MCF 10A (cell line): ENCODE data around the gene GPR37L1. TPM values are rescaled to one million over a fixed set of nuclear protein-coding genes. Genes with fewer than 3 reads are reported as not detected.

Source experiments
- BruUV-seq: library from RNA; stranded (reverse); fragments of 400-500 nt; replicated peaks from 2 replicates; lab custom pipeline; 2021; lab: Mats Ljungman, UMichigan
- CTCF ChIA-PET: fragments of 300-600 bp; sonication (Branson Sonifier 250); formaldehyde crosslinking; extraction: SDS; loops from one replicate; lab custom pipeline; 2021; ENCODE audit warnings: antibody characterized with exemption, inconsistent platforms; lab: Yijun Ruan, JAX
- POLR2A ChIA-PET: fragments of 300-600, 350-650 bp; sonication (Branson Sonifier 250); formaldehyde crosslinking; extraction: SDS; loops from one replicate; lab custom pipeline; 2020; ENCODE audit warnings: antibody characterized with exemption, inconsistent platforms; lab: Yijun Ruan, JAX
- DNase-seq: peaks from one replicate; pipeline ENCODE4 v3.0.0-alpha.2; 2018; ENCODE audit not compliant: unreplicated experiment
- H3K27ac Mint-ChIP-seq: one replicate; pipeline ENCODE4 v1.8.0; 2022; ENCODE audit warnings: mild to moderate bottlenecking, low read depth, mixed read lengths; ENCODE audit not compliant: unreplicated experiment
- H3K27me3 Mint-ChIP-seq: one replicate; pipeline ENCODE4 v1.8.0; 2022; ENCODE audit warnings: mixed read lengths; ENCODE audit not compliant: insufficient read depth, unreplicated experiment
- H3K36me3 Mint-ChIP-seq: one replicate; pipeline ENCODE4 v1.8.0; 2022; ENCODE audit warnings: mild to moderate bottlenecking, moderate library complexity, mixed read lengths; ENCODE audit not compliant: insufficient read depth, unreplicated experiment
- H3K4me1 Mint-ChIP-seq: one replicate; pipeline ENCODE4 v1.8.0; 2022; ENCODE audit warnings: mixed read lengths; ENCODE audit not compliant: insufficient read depth, unreplicated experiment
- H3K4me3 Mint-ChIP-seq: one replicate; pipeline ENCODE4 v1.8.0; 2022; ENCODE audit warnings: mild to moderate bottlenecking, moderate library complexity, mixed read lengths; ENCODE audit not compliant: unreplicated experiment
- H3K9me3 Mint-ChIP-seq: one replicate; pipeline ENCODE4 v1.8.0; 2022; ENCODE audit warnings: mixed read lengths; ENCODE audit not compliant: unreplicated experiment
- CTCF ChIP-seq: fragments of 200-600 bp; IDR thresholded peaks from one replicate; pipeline ENCODE4 v1.8.0; 2022; ENCODE audit warnings: antibody characterized with exemption, mild to moderate bottlenecking; ENCODE audit not compliant: unreplicated experiment
- intact Hi-C: fragments of 100-400 bp; cut with micrococcal nuclease; formaldehyde crosslinking; loops from 2 replicates; pipeline ENCODE4 v1.14.1; 2022
- total RNA-seq: library from RNA; stranded (reverse); gene quantifications from 2 replicates; pipeline ENCODE4 v1.2.3, GENCODE V29; 2022

GPR37L1 gene
- total RNA-seq, 1 experiment from 2014 or later = not detected

DNA sequence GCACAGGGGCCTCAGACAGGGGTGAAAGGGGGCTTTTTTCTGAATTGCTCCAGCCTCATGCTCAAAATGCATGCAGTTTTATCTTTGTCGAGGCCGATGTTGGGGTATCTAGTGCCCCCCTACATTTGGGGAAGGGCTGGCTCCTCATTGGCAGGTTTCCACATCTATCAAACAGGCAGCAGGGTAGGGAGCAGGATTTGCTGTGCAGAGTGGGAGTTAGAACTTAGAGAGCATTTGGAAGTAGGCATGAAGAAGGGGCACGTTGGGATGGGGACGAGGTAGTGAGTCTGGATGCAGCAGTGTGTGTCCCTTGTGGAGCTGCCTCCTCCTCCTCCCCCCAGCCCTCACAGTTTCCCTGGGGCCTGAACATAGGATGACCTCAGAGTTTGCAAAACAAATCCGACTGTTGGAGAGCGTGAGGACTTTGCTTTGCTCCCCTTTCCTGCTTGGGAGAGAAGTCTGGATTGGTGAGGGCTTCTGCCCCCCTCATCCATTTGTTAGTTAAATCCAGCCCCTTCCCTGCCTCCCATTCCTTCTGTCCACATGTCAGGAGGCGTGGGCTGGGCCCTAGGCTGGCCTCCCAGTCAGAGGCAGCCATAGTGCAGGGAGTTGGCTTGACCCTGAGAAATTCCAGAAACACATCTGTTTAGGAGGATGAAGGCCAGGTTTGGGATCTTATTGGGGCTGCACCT lies 36.9 kb upstream of the GPR37L1 start:
- CTCF ChIA-PET = interaction anchor here (0.5 to 1.6 kb wide), 7 partner anchors 13 to 182 kb away, joined by 3 to 7 read pairs (median 5); partner anchors contain the start of gene ELF3
- peaks cover 4% of the 10 kb centered on the region for H3K27me3 Mint-ChIP-seq
- no peaks in the 10 kb centered on the region for H3K9me3 Mint-ChIP-seq
- TF ChIP-seq CTCF = no peak
- intact Hi-C loops = no loop called here
- DNase-seq = no peak
- H3K4me3 Mint-ChIP-seq = no peak overlapping the region
- H3K4me1 Mint-ChIP-seq = peaks cover 14% of the 10 kb centered on the region
- no peak overlapping the region for H3K27ac Mint-ChIP-seq
- no peaks in the 10 kb centered on the region for H3K36me3 Mint-ChIP-seq
- no TSS peak for BruUV-seq
- POLR2A ChIA-PET = interaction anchor here (0.7 to 1.2 kb wide), 2 partner anchors 11 to 27 kb away, joined by 3 read pairs; no protein-coding TSS in a partner anchor

- no TSS peak for BruUV-seq
- Mint-ChIP-seq H3K4me3 (no peak overlapping the region), H3K27ac (no peak overlapping the region), H3K27me3 (peaks cover 13% of the 10 kb centered on the region), H3K9me3 (no peaks in the 10 kb centered on the region), H3K36me3 (no peaks in the 10 kb centered on the region), H3K4me1 (peaks cover 18% of the 10 kb centered on the region)
- no peak for TF ChIP-seq CTCF
- ChIA-PET POLR2A (interaction anchor here (0.6 to 1.6 kb wide), 4 partner anchors 12 to 62 kb away, joined by 3 to 5 read pairs (median 4); no protein-coding TSS in a partner anchor), CTCF (interaction anchor here (0.7 to 1.6 kb wide), 8 partner anchors 17 to 86 kb away, joined by 3 to 7 read pairs (median 5); partner anchors contain the start of gene ELF3)
- intact Hi-C loops = no loop called here
- DNase-seq = peak; percentile 73
Measured at GRCh38 chr1:202086579-202087350, 36.0 kb upstream of the GPR37L1 start.

DNA sequence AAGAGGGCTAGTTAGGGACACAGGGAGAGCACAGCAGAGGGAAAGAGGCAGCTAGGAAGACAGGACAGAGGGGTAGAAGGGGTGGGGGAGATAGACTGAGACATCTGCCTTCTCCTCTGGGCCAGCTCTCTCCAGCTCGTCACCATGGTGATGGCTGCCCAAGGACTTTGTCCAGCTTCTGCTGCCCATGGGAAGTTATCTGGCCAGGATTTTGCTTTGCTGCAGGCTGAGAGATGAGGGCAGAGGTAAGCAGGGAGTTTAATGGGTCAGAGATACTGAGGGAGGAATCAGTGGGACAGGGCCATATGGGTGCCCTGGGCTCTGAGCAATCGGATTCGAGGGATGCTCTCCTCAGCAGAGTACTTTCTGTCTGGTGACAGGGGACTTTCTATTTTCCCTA lies 34.5 kb upstream of the GPR37L1 start:
- no peaks in the 10 kb centered on the region for H3K9me3 Mint-ChIP-seq
- peaks cover 28% of the 10 kb centered on the region for H3K27me3 Mint-ChIP-seq
- intact Hi-C loops = no loop called here
- no peak overlapping the region for H3K27ac Mint-ChIP-seq
- ChIA-PET POLR2A (no interaction called here), CTCF (interaction anchor here (0.5 to 1.7 kb wide), 8 partner anchors 47 to 390 kb away, joined by 3 to 5 read pairs (median 3); no protein-coding TSS in a partner anchor)
- H3K36me3 Mint-ChIP-seq = no peaks in the 10 kb centered on the region
- BruUV-seq = no TSS peak
- peaks cover 20% of the 10 kb centered on the region for H3K4me1 Mint-ChIP-seq
- no peak overlapping the region for H3K4me3 Mint-ChIP-seq
- no peak for TF ChIP-seq CTCF
- no peak for DNase-seq

DNA sequence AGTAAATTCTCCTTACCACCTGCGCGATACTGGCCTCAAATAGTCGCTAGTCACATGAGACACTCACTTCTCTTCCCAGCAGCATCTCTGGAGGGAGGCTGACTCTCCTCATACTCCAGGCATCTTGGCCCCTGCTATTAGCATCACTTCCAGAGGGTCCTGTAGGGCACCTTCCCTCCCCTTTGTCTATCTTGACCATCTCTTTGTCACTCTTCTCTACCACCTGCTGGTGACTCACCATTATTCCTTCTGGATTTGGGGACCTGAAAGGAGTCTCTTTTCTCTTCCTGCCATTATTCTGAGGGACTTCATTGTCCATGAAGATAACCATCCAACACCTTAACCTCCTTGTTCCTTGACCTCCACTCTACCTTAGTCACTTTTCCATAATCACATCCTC lies 31.7 kb upstream of the GPR37L1 start:
- intact Hi-C loops = loop anchor here (1.0 kb wide), 1 partner anchor 82 kb away; no protein-coding TSS in a partner anchor
- H3K27ac Mint-ChIP-seq = no peak overlapping the region
- peak; percentile 42 for DNase-seq
- ChIA-PET CTCF (interaction anchor here (0.9 to 3.1 kb wide), 5 partner anchors 28 to 91 kb away, joined by 3 to 11 read pairs (median 4); partner anchors contain the start of gene ELF3), POLR2A (interaction anchor here (0.7 kb wide), 1 partner anchor 16 kb away, joined by 3 read pairs; no protein-coding TSS in a partner anchor)
- TF ChIP-seq CTCF = no peak
- H3K36me3 Mint-ChIP-seq = no peaks in the 10 kb centered on the region
- no peak overlapping the region for H3K4me3 Mint-ChIP-seq
- no peaks in the 10 kb centered on the region for H3K9me3 Mint-ChIP-seq
- no TSS peak for BruUV-seq
- peaks cover 14% of the 10 kb centered on the region for H3K4me1 Mint-ChIP-seq
- peaks cover 30% of the 10 kb centered on the region for H3K27me3 Mint-ChIP-seq
